OCI-LY7 (cell line): ENCODE measurements around the gene PAX3.

Source experiments
- EZH2phosphoT487 ChIP-seq: fragments of 200-600 bp; sonication (generic); IDR thresholded peaks from 2 replicates; pipeline ENCODE4 v1.6.1; 2018; ENCODE audit warnings: low read depth, borderline replicate concordance, mild to moderate bottlenecking, mixed run types, antibody characterized with exemption, low read length, moderate library complexity, mixed read lengths
- TF ChIP-seq, protein P1 (sequence below): fragments of 200-600 bp; sonication (generic); conservative IDR thresholded peaks from 2 replicates; pipeline ENCODE4 v1.5.1; 2014; ENCODE audit warnings: mild to moderate bottlenecking, antibody characterized with exemption, low read length, moderate library complexity, mixed read lengths

GRCh38 chr2:222336931-222337330 lies 38.1 kb upstream of the PAX3 start:
- TF ChIP-seq, protein P1, sequence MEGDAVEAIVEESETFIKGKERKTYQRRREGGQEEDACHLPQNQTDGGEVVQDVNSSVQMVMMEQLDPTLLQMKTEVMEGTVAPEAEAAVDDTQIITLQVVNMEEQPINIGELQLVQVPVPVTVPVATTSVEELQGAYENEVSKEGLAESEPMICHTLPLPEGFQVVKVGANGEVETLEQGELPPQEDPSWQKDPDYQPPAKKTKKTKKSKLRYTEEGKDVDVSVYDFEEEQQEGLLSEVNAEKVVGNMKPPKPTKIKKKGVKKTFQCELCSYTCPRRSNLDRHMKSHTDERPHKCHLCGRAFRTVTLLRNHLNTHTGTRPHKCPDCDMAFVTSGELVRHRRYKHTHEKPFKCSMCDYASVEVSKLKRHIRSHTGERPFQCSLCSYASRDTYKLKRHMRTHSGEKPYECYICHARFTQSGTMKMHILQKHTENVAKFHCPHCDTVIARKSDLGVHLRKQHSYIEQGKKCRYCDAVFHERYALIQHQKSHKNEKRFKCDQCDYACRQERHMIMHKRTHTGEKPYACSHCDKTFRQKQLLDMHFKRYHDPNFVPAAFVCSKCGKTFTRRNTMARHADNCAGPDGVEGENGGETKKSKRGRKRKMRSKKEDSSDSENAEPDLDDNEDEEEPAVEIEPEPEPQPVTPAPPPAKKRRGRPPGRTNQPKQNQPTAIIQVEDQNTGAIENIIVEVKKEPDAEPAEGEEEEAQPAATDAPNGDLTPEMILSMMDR, result no peak
- no peak for TF ChIP-seq EZH2phosphoT487
